Effector CD4-positive, alpha-beta T cell (primary cell): Measurements from ENCODE around the gene SLC30A5.

ENCODE experiments used
- DNase-seq: peaks from one replicate; pipeline ENCODE4 v3.0.0-alpha.2; 2020

The SLC30A5 gene

DNA sequence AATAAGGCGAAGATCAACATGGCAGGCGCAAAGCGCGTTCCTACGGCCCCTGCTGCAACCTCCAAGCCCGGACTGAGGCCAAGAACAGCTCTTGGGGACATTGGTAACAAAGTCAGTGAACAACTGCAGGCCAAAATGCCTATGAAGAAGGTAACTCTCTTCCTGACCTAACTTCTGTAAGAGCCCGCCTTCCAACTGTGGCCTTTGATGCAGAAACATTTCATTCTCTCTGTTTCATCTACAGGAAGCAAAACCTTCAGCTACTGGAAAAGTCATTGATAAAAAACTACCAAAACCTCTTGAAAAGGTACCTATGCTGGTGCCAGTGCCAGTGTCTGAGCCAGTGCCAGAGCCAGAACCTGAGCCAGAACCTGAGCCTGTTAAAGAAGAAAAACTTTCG is 74.1 kb downstream of the SLC30A5 start:
- DNase-seq, result no peak

DNA sequence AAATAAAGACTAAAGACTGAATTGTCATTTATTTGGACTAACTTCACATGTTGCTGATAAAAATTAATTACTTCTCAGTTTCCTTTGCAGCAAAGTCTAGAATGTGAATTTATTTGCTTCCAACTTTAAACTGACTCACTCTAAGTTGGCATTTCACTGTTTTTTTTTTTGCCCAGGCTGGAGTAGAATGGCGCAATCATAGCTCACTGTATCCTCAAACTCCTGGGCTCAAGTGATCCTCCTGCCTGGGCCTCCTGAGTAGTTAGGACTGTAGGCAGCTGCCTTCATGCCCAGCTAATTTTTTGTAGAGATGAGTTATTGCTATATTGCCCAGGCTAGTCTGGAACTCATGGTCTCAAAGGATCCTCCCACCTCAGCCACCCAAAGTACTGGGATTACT is 76.7 kb downstream of the SLC30A5 start:
- no peak for DNase-seq

DNA sequence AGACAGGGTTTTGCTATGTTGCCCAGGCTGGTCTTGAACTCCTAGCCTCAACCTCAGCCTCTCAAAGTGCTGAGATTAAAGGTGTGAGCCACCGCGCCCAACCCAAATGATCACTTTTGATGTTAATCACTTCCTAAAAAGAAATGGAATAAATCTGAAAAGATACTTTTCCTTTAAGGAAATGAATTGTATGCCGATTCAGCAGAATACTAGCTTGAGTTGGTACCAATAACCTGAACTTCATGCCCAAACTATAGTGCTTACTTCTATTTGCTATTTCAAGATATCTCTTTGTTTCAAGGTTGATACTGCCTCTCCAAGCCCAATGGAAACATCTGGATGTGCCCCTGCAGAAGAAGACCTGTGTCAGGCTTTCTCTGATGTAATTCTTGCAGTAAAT is 77.2 kb downstream of the SLC30A5 start:
- DNase-seq, result no peak
